Neuronal stem cell (in vitro differentiated cells): ENCODE measurements around the gene CIRBP.
A peak's percentile ranks its signal among the peaks of the same experiment; 100 is the strongest.

Experiments used
- DNase-seq: peaks from one replicate; pipeline ENCODE4 v3.0.0-alpha.2; 2013; ENCODE audit warnings: low spot score
- H2AFZ ChIP-seq: one replicate; pipeline ENCODE4 v1.6.1; 2013; ENCODE audit warnings: mild to moderate bottlenecking, low read length, inconsistent platforms
- H2AK5ac ChIP-seq: 2 replicates; pipeline ENCODE4 v1.6.1; 2013; ENCODE audit warnings: low read depth, mild to moderate bottlenecking, inconsistent platforms, low read length, moderate library complexity, mixed read lengths
- H2BK120ac ChIP-seq: 2 replicates; pipeline ENCODE4 v1.6.1; 2013; ENCODE audit warnings: low read depth, mild to moderate bottlenecking, inconsistent platforms, low read length, moderate library complexity, mixed read lengths
- H2BK12ac ChIP-seq: one replicate; pipeline ENCODE4 v1.6.1; 2013; ENCODE audit warnings: low read length, inconsistent platforms
- H2BK15ac ChIP-seq: 2 replicates; pipeline ENCODE4 v1.6.1; 2013; ENCODE audit warnings: mild to moderate bottlenecking, low read length, inconsistent platforms, mixed read lengths
- H2BK5ac ChIP-seq: one replicate; pipeline ENCODE4 v1.6.1; 2013; ENCODE audit warnings: inconsistent platforms, mild to moderate bottlenecking, low read length, moderate library complexity
- H3K14ac ChIP-seq: one replicate; pipeline ENCODE4 v1.6.1; 2013; ENCODE audit warnings: low read length, inconsistent platforms
- H3K18ac ChIP-seq: 2 replicates; pipeline ENCODE4 v1.6.1; 2013; ENCODE audit warnings: low read length, inconsistent platforms
- H3K23ac ChIP-seq: 2 replicates; pipeline ENCODE4 v1.6.1; 2013; ENCODE audit warnings: low read depth, mild to moderate bottlenecking, mixed read lengths, low read length, inconsistent platforms; ENCODE audit not compliant: poor library complexity
- H3K27ac ChIP-seq: replicated peaks from 3 replicates; pipeline ENCODE4 v1.5.1; 2013; ENCODE audit warnings: low read length, inconsistent platforms
- H3K27me3 ChIP-seq, 3 experiments: 2 replicates each; pipeline ENCODE4 v1.6.1; 2013; ENCODE audit warnings: low read length in 3 of 3, mild to moderate bottlenecking in 2 of 3, inconsistent platforms in 1 of 3, low read depth in 1 of 3, mixed read lengths in 1 of 3, moderate library complexity in 1 of 3; ENCODE audit not compliant: control insufficient read depth in 3 of 3, insufficient read depth in 3 of 3
- H3K36me3 ChIP-seq, 2 donors: replicated peaks in 1 of 2; 2 replicates each; pipeline ENCODE4 v1.6.1; 2013; ENCODE audit warnings: low read length in 2 of 2; ENCODE audit not compliant: control insufficient read depth in 2 of 2, insufficient read depth in 2 of 2
- H3K4ac ChIP-seq: 2 replicates; pipeline ENCODE4 v1.6.1; 2013; ENCODE audit warnings: inconsistent platforms, mild to moderate bottlenecking, low read length, moderate library complexity
- H3K4me1 ChIP-seq, 2 donors: 1 replicate in 1 of 2; 2 replicates in 1 of 2; pipeline ENCODE4 v1.6.1; 2013; ENCODE audit warnings: low read length in 2 of 2, low read depth in 1 of 2; ENCODE audit not compliant: control insufficient read depth in 2 of 2, insufficient read depth in 1 of 2
- H3K4me2 ChIP-seq: one replicate; pipeline ENCODE4 v1.6.1; 2013; ENCODE audit warnings: mild to moderate bottlenecking, low read length, inconsistent platforms; ENCODE audit not compliant: insufficient read depth, poor library complexity, severe bottlenecking
- H3K4me3 ChIP-seq, 2 donors: 2 replicates each; pipeline ENCODE4 v1.5.1; 2013; ENCODE audit warnings: low read length in 2 of 2, mild to moderate bottlenecking in 2 of 2, inconsistent platforms in 1 of 2, moderate library complexity in 1 of 2
- H3K79me1 ChIP-seq: one replicate; pipeline ENCODE4 v1.6.1; 2013; ENCODE audit warnings: low read depth, mild to moderate bottlenecking, inconsistent platforms, low read length, moderate library complexity
- H3K9ac ChIP-seq: one replicate; pipeline ENCODE4 v1.6.1; 2013; ENCODE audit warnings: mild to moderate bottlenecking, low read depth, low read length, inconsistent platforms; ENCODE audit not compliant: poor library complexity
- H3K9me3 ChIP-seq, 2 donors: replicated peaks in 1 of 2; 2 replicates each; pipeline versions ENCODE3 to v1.6.1; 2013; ENCODE audit warnings: low read length in 2 of 2, mild to moderate bottlenecking in 2 of 2, inconsistent platforms in 1 of 2, low read depth in 1 of 2, mixed read lengths in 1 of 2, moderate library complexity in 1 of 2; ENCODE audit not compliant: control insufficient read depth in 2 of 2, insufficient read depth in 1 of 2
- H4K8ac ChIP-seq: one replicate; pipeline ENCODE4 v1.6.1; 2013; ENCODE audit warnings: low read depth, mild to moderate bottlenecking, inconsistent platforms, low read length, moderate library complexity
- H4K91ac ChIP-seq: one replicate; pipeline ENCODE4 v1.6.1; 2013; ENCODE audit warnings: low read length, low read depth, mild to moderate bottlenecking, inconsistent platforms; ENCODE audit not compliant: poor library complexity
- WGBS, 2 donors: extraction: QIAGEN DNeasy Blood & Tissue Kit; methylation state at CpG; one replicate each; pipeline ENCODE4 v1.1.7; 2013; ENCODE audit warnings: missing lambda C conversion rate in 2 of 2, mixed read lengths in 1 of 2; ENCODE audit not compliant: insufficient read length in 2 of 2, insufficient replicate concordance in 1 of 2; ENCODE audit errors: extremely low coverage in 2 of 2; 5-methylcytosine and 5-hydroxymethylcytosine counted together

Gene CIRBP

GRCh38 chr19:1274081-1274851 lies 5.1 kb downstream of the CIRBP start:
- no peak overlapping the region for H3K14ac ChIP-seq
- peak overlapping the region in 1 of 2 donors; percentile 77 for H3K4me3 ChIP-seq
- H2BK5ac ChIP-seq = peak overlapping the region; percentile 99
- H3K4me2 ChIP-seq = peak overlapping the region; percentile 60
- no peak for DNase-seq
- H3K4me1 ChIP-seq = peaks cover 22 to 28% of the 10 kb centered on the region in 2 donors
- H2BK120ac ChIP-seq = no peak overlapping the region
- no peak overlapping the region for H2AFZ ChIP-seq
- H2AK5ac ChIP-seq = peak overlapping the region; percentile 82
- H3K27me3 ChIP-seq = no peaks in the 10 kb centered on the region
- H3K9me3 ChIP-seq = no peaks in the 10 kb centered on the region
- WGBS, 2 donors = no CpG with 5 or more reads among the region's 46 CpGs
- peak overlapping the region; percentile 51 for H3K9ac ChIP-seq
- no peak overlapping the region for H2BK12ac ChIP-seq
- H3K79me1 ChIP-seq = peaks cover 18% of the 10 kb centered on the region
- H4K8ac ChIP-seq = no peak overlapping the region
- H3K23ac ChIP-seq = peak overlapping the region; percentile 99
- peak overlapping the region; percentile 100 for H3K27ac ChIP-seq
- H3K36me3 ChIP-seq = peaks cover 48 to 77% of the 10 kb centered on the region in 2 donors
- H2BK15ac ChIP-seq = no peak overlapping the region
- no peak overlapping the region for H3K4ac ChIP-seq
- peak overlapping the region; percentile 83 for H3K18ac ChIP-seq
- H4K91ac ChIP-seq = peak overlapping the region; percentile 54

- Histone ChIP-seq H3K4me3 (peak overlapping the region; percentile 71 to 77), H4K8ac (no peak overlapping the region), H2BK15ac (peak overlapping the region; percentile 51), H4K91ac (peak overlapping the region; percentile 54), H3K4me2 (peak overlapping the region; percentile 60), H2BK120ac (no peak overlapping the region), H2AFZ (no peak overlapping the region), H3K18ac (peak overlapping the region; percentile 83), H2BK12ac (no peak overlapping the region), H2AK5ac (peak overlapping the region; percentile 82), H2BK5ac (peak overlapping the region; percentile 99), H3K9me3 (no peaks in the 10 kb centered on the region), H3K14ac (no peak overlapping the region), H3K36me3 (peaks cover 51 to 77% of the 10 kb centered on the region in 2 donors), H3K4ac (no peak overlapping the region), H3K27me3 (no peaks in the 10 kb centered on the region), H3K9ac (peak overlapping the region; percentile 82), H3K79me1 (peaks cover 18% of the 10 kb centered on the region), H3K23ac (peak overlapping the region; percentile 99), H3K4me1 (peaks cover 22 to 27% of the 10 kb centered on the region in 2 donors), H3K27ac (peak overlapping the region; percentile 100)
- no CpG with 5 or more reads among the region's 44 CpGs for WGBS, 2 donors
- DNase-seq = no peak
Measured at GRCh38 chr19:1274852-1275259, 5.7 kb downstream of the CIRBP start.

GRCh38 chr19:1275260-1275975 lies 6.3 kb downstream of the CIRBP start, which contains the start of gene FAM174C:
Gene FAM174C, plus strand, starts transcription at chr19:1275530. Its CDS starts 20 bp downstream, at chr19:1275550.
- Histone ChIP-seq H2BK12ac (peak within 1 kb of the TSS; percentile 93), H3K79me1 (peaks cover 16% of the 10 kb centered on the region), H4K91ac (peak within 1 kb of the TSS; percentile 99), H2AFZ (peak within 1 kb of the TSS; percentile 87), H3K4me3 (peak within 1 kb of the TSS; percentile 77 to 96), H2AK5ac (peak within 1 kb of the TSS; percentile 98), H3K14ac (peak within 1 kb of the TSS; percentile 90), H3K9ac (peak within 1 kb of the TSS; percentile 100), H2BK15ac (peak within 1 kb of the TSS; percentile 98), H3K4me1 (peaks cover 19 to 22% of the 10 kb centered on the region in 2 donors), H3K18ac (peak within 1 kb of the TSS; percentile 99), H3K36me3 (peaks cover 53 to 72% of the 10 kb centered on the region in 2 donors), H3K9me3 (no peaks in the 10 kb centered on the region), H3K27me3 (no peaks in the 10 kb centered on the region), H3K4ac (peak within 1 kb of the TSS; percentile 97), H3K23ac (peak within 1 kb of the TSS; percentile 99), H2BK5ac (peak within 1 kb of the TSS; percentile 99), H3K4me2 (peak within 1 kb of the TSS; percentile 95), H3K27ac (peak within 1 kb of the TSS; percentile 100), H4K8ac (peak within 1 kb of the TSS; percentile 75), H2BK120ac (no peak within 1 kb of the TSS)
- peak; percentile 93 for DNase-seq
- WGBS, 2 donors = no CpG with 5 or more reads among the region's 98 CpGs
